GM21390 (cell line): ENCODE measurements around the gene STON2.

Experiments used
- ATAC-seq: cut with Tn5 transposase; IDR thresholded peaks from one replicate; pipeline ENCODE4 v1.9.1; 2021; ENCODE audit not compliant: unreplicated experiment

The STON2 gene

GRCh38 chr14:81340201-81340600 lies 59.9 kb downstream of the STON2 start:
- ATAC-seq = no peak

GRCh38 chr14:81337073-81337472 lies 63.1 kb downstream of the STON2 start:
- no peak for ATAC-seq

DNA sequence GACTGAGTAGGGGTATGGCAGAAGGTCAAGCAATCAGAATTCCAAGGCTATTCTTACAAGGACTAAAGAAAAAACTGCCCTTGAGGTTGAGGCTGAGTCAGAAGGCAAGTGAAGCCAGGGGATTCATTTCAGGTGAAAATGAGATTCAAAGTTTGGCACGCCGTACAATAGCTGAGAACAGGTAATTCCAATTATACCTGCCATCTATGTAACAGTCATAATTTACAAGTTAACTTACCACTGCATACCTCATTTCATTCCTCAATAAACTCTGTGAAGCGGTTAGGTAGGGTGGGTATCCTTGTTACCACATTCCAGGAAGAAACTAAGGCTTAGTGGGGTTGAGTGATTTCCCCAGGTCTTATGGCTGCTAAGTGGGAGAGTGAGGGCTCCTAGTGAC lies 64.1 kb downstream of the STON2 start:
- ATAC-seq = no peak

DNA sequence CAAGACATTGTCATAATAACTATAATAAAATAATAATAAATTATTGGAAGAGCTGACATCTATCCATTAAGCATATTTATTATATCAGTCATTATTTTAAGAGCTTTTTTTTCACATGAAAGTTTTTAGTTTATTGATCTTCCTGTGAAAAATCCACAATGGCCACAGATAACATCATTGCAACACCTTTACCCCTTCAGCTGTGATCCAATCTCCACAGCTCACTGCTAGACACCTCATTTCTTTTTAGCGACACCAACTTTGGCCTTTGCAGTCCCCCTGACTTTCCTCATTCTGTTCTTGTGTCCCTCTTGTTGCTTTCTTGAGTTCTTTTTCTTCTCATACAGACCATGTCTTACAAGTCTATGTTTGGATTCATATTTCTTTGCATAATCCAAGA lies 67.4 kb downstream of the STON2 start:
- ATAC-seq = no peak

DNA sequence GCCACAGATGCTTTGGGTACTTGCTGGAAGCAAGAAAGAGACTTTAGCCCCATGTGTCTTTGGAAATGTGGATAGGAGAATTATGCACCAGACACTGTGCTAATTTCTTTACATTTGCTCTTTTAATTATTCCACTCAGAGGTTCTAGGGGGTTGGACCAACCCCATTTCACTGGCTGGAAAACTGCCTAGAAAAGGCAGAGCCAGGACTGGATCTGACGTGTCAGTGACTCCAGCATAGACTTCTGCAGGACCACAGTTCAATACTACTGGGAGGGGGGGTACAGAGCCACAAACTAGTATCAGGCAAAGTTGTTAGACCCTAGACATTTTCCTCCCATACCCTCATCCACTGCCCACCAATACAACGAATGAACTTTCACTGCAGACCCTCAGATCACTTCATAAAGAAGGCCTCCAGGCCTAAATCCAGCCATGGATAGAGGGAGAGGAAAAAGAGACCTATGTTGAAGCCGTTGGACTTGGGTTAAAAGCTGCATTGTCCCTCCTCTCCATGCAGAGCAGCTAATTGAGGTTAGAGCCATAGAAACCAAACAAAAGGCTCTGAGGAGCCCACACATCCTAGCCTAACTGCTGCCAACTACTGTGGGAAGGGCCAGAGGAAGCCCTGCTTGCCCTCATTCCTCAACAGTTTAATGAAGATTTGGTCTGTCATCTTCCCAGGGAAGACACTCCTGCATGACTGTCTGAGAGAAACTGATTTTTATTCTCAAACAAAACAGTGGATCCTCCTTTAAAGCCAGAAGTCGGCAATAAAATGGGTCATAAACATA lies 68.7 kb downstream of the STON2 start:
- ATAC-seq = no peak

- ATAC-seq = no peak
Observed at GRCh38 chr14:81330619-81331122, 69.5 kb downstream of the STON2 start.

GRCh38 chr14:81329640-81330381 lies 70.3 kb downstream of the STON2 start:
- ATAC-seq = no peak

DNA sequence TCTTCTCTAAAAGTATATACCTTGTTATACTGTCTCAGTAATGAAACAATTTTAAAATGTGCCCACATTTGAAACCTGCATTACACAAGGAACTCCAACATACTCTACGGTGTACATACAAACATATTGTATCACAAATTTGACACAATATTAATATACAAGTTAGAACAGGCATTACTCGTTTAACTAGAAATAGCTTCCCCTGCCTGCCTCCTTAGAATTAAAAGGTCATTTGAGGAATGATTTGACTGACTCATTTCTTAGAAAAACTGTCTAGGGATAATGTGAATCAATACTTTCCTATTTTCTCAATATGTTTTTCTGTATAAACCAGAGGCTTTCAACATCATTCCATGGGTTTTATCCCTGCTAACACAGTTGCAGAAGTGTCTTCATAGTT lies 73.7 kb downstream of the STON2 start:
- ATAC-seq = no peak

- ATAC-seq = no peak
Observed at GRCh38 chr14:81324011-81324410, 76.1 kb downstream of the STON2 start.

- no peak for ATAC-seq
Observed at GRCh38 chr14:81323093-81323492, 77.0 kb downstream of the STON2 start.

DNA sequence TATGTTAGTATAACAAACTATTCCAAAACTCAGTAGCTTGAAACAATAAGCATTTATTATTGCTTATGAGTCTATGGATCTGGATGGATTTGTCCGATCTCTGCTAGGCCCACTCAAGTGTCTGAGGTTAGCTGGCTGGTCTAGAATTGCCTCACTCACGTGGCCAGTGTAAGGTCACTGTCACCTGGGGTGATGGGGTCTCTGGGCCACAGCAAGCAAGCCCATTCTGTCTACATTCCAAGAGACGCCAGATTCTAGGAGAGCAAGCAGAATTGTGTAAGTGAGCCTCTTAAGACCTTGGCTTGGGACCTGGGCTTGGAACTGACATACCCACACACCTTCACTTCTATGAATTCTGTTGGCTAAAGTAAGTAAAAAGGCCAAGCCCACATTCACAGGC lies 80.2 kb downstream of the STON2 start:
- ATAC-seq = no peak

- no peak for ATAC-seq
Observed at GRCh38 chr14:81319314-81319713, 80.8 kb downstream of the STON2 start.

- no peak for ATAC-seq
Observed at GRCh38 chr14:81315341-81315740, 84.8 kb downstream of the STON2 start.

- ATAC-seq = no peak
Observed at GRCh38 chr14:81314443-81315175, 85.5 kb downstream of the STON2 start.

DNA sequence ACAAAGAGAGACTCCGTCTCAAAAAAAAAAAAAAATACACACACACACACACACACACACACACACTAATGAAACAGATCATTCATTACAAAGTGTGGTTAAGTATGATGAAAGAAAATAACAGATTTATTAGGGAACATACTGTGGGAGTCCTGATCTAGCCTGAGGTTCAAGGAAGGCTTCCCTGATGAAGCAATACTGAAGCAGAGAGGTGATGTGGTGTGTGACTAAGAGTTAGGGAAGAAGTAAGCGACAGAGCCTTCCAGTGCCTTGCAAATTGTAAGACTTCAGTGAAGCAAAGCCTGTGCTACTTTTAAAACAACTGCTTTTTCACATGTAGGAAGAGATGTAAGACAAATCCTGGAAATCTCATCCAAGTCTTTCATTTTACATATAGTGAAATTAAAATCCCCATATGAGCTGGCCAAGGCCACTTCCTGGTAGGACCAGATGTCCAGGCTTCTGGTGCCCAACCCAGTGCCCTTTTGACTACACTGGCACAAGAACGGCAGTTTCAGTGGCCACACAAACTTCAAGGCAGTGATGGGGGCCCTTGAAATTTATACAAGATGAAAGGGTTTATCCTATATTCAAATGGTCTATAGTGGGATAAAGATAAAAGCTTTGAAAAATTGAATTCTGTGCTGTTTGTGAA lies 86.2 kb downstream of the STON2 start:
- no peak for ATAC-seq

GRCh38 chr14:81313200-81313599 lies 86.9 kb downstream of the STON2 start:
- no peak for ATAC-seq

GRCh38 chr14:81312289-81312876 lies 87.7 kb downstream of the STON2 start:
- ATAC-seq = no peak

DNA sequence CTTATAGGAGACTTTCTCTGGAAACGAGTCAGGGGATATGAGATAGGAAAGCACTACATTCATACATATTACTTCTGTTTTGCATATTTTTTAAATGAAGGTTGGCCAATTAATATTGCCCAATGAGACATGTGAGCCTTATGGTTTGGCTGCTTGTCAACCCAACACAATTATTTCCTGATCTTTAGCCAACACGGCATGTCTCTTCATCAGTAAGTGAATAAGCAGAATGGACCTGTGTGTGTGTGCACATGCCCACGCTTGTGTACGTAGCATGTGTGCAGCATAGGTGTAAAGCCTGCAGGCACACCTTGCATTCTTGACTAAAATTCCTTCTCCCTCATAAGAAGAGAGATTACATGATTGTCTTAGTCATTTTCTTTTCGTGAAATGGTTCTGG lies 88.3 kb downstream of the STON2 start:
- ATAC-seq = no peak

- ATAC-seq = no peak
Observed at GRCh38 chr14:81311141-81311540, 89.0 kb downstream of the STON2 start.

DNA sequence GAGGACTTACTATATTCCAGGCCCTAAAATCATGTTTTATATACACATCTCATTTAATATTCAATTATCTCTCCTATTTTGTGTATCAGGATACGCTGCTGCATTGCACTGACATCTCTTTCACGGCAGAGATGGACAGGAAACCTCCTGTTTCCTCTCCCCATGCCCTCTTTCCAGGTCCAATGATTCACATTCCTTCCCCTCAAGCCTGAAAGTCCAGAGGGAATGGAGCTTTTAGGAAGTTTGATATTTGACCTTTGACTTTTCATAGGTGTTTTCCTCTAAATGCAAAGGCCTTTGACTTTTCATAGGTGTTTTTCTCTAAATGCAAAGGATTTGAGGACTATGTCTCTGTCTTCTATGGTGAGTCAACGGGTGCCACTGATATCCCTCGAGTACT lies 89.5 kb downstream of the STON2 start:
- ATAC-seq = no peak

DNA sequence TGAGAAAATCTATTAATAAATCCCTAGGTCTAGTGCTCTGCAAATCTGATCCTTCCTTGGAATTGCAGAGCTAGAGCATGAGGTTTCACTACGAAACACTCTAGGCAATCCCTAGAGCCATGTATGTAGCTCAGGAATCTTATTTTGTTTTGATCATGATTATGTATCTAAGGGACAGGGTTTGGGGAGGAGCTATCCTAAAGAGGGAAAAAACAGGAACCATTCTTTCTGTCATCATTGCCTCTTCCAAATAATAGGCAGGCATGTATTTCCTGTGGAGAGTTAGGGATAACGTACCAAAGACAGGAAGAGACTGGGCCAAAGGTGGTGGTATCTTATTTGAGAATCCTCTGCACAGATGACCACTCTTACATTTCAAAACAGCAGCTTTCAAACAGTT lies 90.6 kb downstream of the STON2 start:
- no peak for ATAC-seq
